Neutrophil (primary cell): ENCODE data around the gene KANK2.
A peak's percentile ranks its signal among the peaks of the same experiment; 100 is the strongest.

ENCODE experiments used
- H3K27ac ChIP-seq: fragments of 200-600 bp; sonication (generic); 2 replicates; pipeline ENCODE4 v1.5.1; 2016; ENCODE audit warnings: mild to moderate bottlenecking, moderate library complexity
- H3K27me3 ChIP-seq: fragments of 200-600 bp; sonication (generic); 2 replicates; pipeline ENCODE4 v1.6.0; 2016; ENCODE audit warnings: mild to moderate bottlenecking
- H3K36me3 ChIP-seq: fragments of 200-600 bp; sonication (generic); 2 replicates; pipeline ENCODE4 v1.5.1; 2017
- H3K4me1 ChIP-seq, 2 experiments: fragments of 200-600 bp in 1 of 2; sonication (generic) in 1 of 2; 1 replicate in 1 of 2; 2 replicates in 1 of 2; pipeline versions ENCODE4 v1.5.1 to v1.6.1; 2013 to 2016; ENCODE audit warnings: low read depth in 1 of 2, low read length in 1 of 2, mild to moderate bottlenecking in 1 of 2, moderate library complexity in 1 of 2; ENCODE audit not compliant: control insufficient read depth in 1 of 2, insufficient read depth in 1 of 2
- H3K4me3 ChIP-seq, 2 experiments: fragments of 200-600 bp in 1 of 2; sonication (generic) in 1 of 2; 1 replicate in 1 of 2; 2 replicates in 1 of 2; pipeline ENCODE4 v1.5.1; 2013 to 2016; ENCODE audit warnings: low read depth in 1 of 2, low read length in 1 of 2, mild to moderate bottlenecking in 1 of 2, moderate library complexity in 1 of 2
- H3K9me3 ChIP-seq: fragments of 200-600 bp; sonication (generic); 2 replicates; pipeline ENCODE4 v1.5.1; 2016
- TF ChIP-seq, protein P1 (sequence below): fragments of 200-600 bp; sonication (generic); IDR thresholded peaks from 2 replicates; pipeline ENCODE4 v1.5.1; 2016; ENCODE audit warnings: antibody characterized with exemption

Gene KANK2

DNA sequence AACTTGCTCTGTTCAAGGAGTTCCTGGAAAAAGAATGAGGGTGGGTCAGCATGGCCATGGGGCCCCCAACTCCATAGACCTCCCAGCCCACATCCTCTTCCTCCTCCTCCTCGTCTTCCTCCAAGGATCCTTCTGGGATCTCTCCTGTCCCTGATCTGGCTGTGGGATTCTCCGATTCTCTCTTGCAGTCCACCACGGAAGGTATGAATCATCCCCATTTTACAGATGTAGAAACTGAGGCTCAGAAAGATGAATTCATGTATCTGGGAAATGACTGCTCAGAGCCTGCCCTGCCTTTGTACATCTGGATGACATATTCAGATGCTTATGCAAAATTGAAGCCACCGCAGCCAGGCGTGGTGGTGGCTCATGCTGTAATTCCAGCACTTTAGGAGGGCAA, 2.2 kb upstream of the KANK2 start:
- no peak overlapping the region for H3K4me3 ChIP-seq
- no peak overlapping the region for H3K27ac ChIP-seq
- TF ChIP-seq, protein P1, sequence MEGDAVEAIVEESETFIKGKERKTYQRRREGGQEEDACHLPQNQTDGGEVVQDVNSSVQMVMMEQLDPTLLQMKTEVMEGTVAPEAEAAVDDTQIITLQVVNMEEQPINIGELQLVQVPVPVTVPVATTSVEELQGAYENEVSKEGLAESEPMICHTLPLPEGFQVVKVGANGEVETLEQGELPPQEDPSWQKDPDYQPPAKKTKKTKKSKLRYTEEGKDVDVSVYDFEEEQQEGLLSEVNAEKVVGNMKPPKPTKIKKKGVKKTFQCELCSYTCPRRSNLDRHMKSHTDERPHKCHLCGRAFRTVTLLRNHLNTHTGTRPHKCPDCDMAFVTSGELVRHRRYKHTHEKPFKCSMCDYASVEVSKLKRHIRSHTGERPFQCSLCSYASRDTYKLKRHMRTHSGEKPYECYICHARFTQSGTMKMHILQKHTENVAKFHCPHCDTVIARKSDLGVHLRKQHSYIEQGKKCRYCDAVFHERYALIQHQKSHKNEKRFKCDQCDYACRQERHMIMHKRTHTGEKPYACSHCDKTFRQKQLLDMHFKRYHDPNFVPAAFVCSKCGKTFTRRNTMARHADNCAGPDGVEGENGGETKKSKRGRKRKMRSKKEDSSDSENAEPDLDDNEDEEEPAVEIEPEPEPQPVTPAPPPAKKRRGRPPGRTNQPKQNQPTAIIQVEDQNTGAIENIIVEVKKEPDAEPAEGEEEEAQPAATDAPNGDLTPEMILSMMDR, result no peak
- H3K4me1 ChIP-seq, result peaks cover 12 to 14% of the 10 kb centered on the region in 2 experiments
- peaks cover 47% of the 10 kb centered on the region for H3K27me3 ChIP-seq
- no peaks in the 10 kb centered on the region for H3K36me3 ChIP-seq
- no peaks in the 10 kb centered on the region for H3K9me3 ChIP-seq

DNA sequence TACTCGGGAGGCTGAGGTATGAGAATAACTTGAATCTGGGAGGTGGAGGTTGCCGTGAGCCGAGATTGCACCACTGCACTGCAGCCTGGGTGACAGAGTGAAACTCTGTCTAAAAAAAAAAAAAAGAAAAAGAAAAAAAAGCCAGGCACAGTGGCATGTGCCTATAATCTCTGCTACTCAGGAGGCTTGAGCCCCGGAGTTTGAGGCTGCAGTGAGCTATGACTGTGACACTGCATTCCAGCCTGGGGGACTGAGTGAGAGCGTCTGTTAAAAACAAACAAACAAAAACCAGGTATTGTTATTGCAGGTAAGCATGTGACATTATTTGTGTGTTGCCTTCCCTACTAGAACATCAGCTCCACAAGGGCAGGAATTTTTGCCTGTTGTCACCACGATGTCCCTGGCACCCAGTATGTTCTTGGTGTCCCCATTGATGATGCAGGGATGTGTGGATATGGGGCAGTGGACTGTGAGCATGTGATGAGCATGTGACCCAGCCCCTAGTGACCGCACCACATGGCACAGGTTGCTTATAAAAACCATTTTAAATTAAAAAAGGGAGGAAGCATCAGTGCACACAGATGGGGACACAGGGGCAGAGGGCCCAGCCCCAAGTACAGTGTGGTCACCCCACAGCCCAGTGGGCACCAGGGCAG, 1.6 kb upstream of the KANK2 start:
- Histone ChIP-seq H3K36me3 (no peaks in the 10 kb centered on the region), H3K9me3 (no peaks in the 10 kb centered on the region), H3K27me3 (peaks cover 49% of the 10 kb centered on the region), H3K4me3 (no peak overlapping the region), H3K27ac (no peak overlapping the region), H3K4me1 (peaks cover 12 to 14% of the 10 kb centered on the region in 2 experiments)
- TF ChIP-seq, protein P1, result no peak

DNA sequence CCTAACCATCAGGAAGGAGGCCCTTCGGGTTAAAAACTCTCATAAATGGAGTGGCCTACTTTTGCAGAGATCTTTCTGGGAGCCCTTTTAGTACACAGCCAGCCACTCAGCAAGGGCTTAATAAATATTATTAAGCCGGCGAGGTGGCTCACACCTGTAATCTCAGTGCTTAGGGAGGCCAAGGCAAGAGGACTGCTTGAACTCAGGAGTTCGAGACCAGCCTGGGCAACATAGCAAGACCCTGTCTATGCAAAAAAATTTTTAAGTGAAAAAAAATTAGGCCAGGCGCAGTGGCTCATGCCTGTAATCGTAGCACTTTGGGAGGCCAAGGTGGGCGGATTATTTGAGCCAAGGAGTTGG, 810 bp upstream of the KANK2 start:
- H3K36me3 ChIP-seq, result no peaks in the 10 kb centered on the region
- H3K27me3 ChIP-seq, result peaks cover 49% of the 10 kb centered on the region
- TF ChIP-seq, protein P1, result no peak
- peak overlapping the region in 1 of 2 experiments; percentile 43 for H3K4me3 ChIP-seq
- H3K9me3 ChIP-seq, result no peaks in the 10 kb centered on the region
- H3K27ac ChIP-seq, result no peak overlapping the region
- H3K4me1 ChIP-seq, result peaks cover 12 to 14% of the 10 kb centered on the region in 2 experiments

DNA sequence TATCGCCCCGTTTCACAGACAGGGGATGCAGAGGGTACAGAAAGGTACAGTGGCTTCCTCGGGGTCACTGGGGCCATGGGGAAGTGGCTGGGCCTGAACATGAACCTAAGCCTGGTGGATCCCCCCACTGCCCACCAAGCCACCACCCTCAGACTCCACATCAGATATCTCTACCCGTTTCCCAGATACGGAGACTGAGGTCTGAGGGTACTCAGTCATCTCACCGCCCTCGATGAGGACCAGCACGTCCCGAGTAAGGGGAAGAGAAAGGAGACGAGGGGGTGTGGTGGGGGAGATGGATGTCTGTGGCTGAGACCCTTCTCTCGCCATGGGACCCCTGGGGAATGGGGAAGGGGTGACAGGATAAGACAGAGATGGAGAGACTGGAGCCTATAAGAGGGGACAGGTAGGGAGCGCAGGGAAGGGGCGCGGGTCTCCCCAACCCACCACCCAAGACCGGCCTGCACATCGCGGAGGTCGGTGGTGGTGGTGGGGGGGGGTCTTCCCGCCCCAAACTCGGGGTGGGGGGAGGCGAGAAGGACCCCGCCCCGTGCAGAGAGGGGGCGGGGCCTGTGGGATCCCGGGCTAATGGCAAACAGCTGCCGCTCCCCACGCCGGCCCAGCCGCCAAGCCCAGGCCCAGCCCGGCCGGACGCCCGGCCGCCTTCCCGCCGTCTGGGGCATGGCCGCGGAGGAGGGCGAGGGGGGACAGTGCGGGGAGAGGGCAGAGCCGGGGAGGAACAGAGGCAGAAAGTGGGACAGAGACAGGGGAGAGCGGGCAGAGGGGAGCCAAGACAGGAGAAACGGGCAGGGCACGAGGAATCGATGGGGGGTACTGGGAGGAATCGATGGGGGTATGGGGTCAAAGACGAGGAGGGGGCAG, 698 bp downstream of the KANK2 start:
- Histone ChIP-seq H3K9me3 (no peaks in the 10 kb centered on the region), H3K36me3 (no peaks in the 10 kb centered on the region), H3K4me3 (peak overlapping the region; percentile 43 to 58), H3K27ac (no peak overlapping the region), H3K4me1 (peaks cover 12 to 14% of the 10 kb centered on the region in 2 experiments), H3K27me3 (peaks cover 49% of the 10 kb centered on the region)
- TF ChIP-seq, protein P1, result no peak

DNA sequence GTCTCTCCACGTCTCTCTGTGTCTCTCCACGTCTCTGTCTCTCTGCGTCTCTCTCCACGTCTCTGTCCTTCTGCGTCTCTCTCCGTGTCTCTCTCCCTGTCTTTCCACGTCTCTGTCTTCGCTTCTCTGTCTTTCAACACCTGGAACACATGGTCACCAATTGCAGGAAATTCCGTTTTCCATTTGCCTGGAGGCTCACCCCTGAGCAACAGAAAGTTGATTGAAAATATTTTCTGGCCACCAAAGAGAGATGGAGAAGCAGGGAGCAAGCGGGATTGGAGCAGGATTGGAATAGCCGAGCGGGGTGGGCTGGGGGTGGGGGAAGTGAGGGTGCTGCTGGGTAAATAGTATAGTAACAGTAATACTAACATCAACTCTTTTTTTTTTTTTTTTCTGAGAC, 1.7 kb downstream of the KANK2 start:
- Histone ChIP-seq H3K27me3 (peaks cover 49% of the 10 kb centered on the region), H3K9me3 (no peaks in the 10 kb centered on the region), H3K4me3 (no peak overlapping the region), H3K36me3 (no peaks in the 10 kb centered on the region), H3K4me1 (peaks cover 12 to 14% of the 10 kb centered on the region in 2 experiments), H3K27ac (no peak overlapping the region)
- TF ChIP-seq, protein P1, result no peak
